ENCODE data around the gene AUH.

The AUH gene

DNA sequence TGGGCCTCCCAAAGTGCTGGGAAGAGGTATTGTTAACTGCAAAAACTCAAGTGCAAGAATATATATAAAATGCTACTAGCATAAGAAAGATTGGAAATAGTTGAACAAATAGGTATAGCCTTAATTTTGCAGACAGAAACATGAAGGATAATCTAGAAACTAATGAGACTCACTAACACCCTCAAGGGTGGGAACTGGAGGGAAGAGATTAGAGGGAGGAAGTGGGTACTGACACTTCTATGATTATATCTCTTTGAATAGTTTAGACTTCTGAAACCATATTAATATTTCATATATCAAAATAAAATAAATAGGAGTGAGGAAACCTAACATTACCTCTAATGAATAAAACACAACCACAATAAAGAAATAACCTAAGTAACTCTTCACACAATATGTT lies 23.0 kb downstream of the AUH start:
- DNase-seq (ENCODE audit: low spot score): no peak

DNA sequence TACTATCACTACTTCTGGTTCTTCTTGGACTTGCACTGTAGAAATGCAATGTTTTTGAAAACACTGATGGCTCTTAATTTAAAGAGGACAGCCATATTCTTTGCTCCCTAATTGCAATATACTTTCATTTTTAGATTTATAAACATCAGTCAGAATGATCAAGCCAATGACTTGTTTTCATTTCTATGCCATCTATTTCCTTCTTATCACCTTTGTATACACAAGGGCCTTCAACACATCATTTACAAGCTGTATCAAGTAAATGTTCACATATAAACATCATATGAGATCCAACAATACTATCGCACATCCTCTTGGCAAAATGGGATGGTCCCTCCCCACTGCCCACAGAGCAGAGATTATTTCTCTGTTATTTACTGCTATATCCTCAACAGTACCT lies 24.9 kb downstream of the AUH start:
- DNase-seq (ENCODE audit: low spot score): no peak

DNA sequence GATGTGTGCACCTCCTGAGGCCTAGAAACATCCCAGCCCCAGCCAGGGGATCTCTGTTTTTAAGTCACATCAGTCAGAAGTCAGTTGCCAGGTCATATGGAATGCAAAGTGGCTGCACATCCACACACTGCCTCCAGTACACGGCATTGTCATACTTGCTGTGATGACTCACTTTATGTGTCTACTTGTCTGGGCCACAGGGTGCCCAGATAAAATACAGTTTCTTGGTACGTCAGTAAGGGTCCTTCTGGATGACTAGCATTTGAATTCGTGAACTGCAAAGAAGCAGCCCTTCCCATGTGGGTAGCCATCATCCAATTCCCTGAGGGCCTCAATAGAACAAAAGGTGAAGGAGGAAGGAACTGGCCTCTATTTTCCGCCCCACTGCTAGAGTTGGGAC lies 27.7 kb downstream of the AUH start:
- DNase-seq (ENCODE audit: low spot score): no peak

DNA sequence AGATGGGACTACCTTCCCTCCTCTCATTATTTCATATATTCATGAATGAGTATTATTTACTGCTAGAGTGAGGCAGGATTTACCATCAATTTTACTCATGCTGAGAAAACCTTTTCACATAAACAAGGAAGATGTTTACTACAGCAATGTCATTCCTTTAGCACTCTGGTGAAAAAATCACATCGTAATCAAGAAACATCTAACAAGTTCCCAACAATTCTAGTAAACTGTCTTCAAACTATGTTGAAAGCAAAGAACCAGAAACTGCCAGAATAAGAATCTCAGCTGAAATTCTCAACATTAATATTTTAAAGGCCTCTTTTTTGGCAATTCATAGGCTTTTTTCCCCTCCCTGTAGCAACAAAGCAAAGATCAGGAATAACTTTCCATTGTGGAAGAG lies 28.2 kb downstream of the AUH start:
- DNase-seq (ENCODE audit: low spot score): no peak

DNA sequence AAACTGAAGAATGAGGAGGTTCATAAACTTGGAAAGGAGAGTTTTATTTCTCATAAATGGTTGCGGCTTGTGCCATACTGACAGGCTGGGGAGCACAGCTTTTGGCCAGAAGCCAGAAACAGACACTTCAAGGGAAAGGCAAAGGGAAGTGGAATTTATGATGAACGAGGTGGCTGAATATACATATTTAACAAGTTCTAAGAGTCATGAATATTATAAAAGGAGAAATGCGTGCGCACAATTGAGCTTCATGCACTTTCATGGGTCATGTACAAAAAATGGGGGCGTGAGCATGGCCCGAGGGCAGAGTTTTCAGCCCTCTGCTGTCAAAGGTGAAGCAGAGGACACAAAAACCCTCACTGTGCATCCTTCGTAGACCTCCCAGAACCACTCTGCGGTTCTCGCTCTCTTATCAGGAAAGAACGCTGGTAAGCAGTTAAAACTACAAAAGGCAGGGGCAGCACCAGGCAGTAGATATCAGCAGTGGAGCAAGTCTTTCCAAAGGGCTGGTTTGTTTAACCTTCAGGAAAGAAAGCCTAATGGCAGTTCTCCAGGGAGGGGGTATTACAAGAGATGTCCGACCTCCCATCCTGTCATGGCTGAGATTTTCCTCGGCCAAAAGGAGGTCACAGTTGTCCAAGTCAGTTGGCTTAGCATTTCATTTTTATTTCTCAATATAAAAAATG lies 29.0 kb downstream of the AUH start:
- no peak for DNase-seq (ENCODE audit: low spot score)

DNA sequence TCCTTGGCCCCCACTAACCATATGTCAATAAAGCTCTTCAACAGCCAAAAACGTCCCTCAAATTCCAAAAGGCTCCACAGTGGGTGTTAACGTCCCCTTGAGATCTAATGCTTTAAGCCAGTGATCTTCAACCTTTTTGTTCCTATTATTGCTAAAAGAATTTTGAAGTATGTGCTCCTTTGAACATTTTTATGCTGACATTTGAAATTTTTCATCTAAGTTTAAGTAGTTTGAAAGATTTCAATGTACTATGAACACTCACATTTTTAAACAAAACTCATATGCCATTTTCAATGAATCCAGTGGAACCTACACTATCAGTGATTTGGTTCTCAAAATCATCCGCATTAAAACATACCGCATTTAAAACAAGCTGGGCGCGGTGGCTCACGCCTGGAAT lies 29.9 kb downstream of the AUH start:
- DNase-seq (ENCODE audit: low spot score): no peak

DNA sequence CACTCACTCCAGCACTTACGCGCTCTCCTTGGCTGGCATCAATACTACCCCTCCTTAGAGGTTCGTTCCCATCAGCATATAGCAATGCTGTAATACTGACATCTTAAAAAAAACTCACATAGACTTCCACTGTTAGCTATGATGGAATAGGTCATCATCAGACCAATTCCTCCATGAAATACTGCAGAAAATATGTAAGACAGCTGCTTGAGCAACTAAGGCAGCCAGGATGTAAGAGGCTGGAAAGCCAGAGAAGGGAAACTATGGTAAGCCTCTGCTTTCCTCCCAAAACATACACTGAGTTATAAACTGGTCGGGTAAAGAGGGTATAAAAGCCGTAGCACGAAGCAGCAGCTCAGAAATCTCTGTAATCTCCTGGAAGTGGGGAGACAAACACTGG lies 33.5 kb downstream of the AUH start:
- DNase-seq (ENCODE audit: low spot score): no peak

DNA sequence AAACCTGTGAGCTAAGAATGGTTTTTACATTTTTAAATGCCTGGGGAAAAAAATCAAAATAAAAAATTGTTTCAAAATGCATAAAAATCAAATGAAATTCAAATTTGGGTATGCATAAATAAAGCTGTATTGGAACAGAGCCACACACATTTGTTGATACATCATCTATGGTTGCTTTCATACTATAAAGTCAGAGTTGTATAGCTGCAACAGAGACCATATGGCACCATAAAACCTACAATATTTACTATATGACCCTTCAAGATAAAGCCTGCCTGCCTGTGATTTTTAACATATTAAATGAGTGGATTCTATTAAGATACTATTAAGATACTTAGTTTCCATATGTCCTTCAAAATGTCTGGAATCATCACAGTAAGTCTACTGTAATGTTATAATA lies 40.0 kb downstream of the AUH start:
- DNase-seq (ENCODE audit: low spot score): no peak

DNA sequence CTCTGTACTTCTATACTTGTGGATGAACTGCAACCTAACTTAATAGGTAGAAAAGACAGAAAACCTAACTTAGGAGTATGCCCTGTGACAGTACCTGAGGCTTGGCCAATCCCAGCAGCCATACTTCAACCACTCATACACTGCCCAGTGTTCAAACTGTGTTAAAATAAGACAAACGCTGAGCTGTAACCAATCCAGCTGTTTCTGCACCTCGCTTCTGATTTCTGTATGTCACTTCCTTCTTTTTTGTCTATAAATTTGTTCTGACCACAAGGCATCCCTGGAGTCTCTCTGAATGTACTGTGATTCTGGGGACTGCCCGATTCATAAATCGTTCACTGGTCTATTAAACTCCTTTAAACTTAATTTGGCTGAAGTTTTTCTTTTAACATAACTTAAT lies 41.4 kb downstream of the AUH start:
- no peak for DNase-seq (ENCODE audit: low spot score)

DNA sequence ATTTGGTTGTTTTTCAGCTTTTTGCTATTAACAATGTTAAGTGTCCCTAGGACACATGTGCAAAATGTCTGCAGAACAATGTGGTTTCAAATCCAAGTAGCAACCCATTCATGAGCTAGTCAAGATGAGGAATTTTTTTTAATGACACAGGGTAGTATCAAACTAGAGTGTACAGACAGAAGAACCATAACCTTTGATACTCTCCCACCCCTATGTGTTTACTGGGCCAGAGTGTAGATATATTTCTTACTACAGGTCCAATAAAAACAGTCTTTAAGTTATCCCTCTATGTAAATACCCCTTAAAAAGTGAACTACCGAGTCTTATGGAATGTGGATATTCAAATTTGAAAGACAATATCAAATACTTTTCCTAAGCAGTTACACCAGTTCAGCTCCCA lies 45.6 kb downstream of the AUH start:
- no peak for DNase-seq (ENCODE audit: low spot score)

DNA sequence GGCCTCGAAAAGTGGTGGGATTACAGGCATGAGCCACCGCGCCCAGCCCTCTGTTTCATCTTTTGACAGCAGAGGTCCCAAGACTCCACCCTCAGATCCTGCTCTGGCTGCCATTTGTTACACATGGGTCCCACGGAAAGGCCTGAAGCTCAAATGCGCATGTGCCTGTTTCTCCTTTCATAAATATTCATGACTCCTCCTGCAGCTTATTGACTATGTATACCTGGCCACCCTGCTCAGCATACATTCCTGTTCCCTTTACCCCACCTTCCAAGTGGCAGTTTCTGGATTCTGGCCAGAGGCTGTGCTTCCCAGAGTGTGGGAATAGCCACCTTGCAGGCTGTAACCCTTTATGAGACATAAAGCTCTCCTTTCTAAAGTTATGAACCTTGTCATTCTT lies 46.5 kb downstream of the AUH start:
- DNase-seq (ENCODE audit: low spot score): no peak

DNA sequence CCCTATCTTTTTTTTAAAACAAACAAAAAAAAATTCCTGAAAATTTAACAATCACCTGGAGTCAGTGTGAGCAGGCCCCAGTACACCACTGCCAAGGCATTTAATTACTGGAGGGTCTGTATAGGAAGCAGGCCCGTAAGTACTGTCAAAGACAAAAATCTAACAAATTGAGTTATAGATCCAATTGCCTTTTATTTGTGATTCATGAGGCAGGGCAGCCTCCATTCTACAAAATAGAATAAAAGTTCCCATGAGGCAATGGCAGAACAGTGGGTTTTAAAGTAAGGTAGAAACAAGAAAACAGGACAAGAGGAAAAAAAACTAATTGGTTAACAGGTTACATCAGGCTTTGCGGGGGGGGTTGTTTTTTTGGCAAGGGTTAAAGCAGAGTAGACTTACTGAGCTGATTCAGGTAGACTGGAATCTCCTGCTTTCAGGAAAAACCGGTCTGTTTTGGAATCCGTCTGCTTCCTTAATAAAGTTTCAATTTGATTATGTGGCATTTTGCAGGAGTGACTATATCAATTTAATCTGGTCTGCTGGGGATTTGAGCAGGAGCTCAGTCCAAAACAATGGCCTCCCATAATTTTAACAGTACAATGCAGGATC lies 48.9 kb downstream of the AUH start:
- no peak for DNase-seq (ENCODE audit: low spot score)

DNA sequence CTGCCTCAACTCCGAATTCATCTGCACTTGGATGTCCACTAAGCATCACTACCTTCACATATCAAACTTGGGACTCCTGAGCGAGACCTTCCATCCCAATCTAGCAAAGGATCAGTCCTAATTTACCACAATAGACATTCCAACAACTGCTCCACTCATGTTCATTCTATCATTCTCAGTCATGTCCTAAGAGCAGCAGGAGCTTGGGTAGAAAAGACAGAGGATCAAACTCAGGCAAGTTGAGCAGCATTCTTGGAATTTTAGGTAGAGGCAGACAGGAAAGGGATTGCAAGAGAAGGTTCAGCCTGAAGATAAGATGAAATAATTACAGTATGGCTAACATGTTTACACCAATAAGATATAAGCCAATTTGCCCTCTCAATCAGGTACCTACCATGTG lies 51.7 kb downstream of the AUH start:
- no peak for DNase-seq (ENCODE audit: low spot score)

DNA sequence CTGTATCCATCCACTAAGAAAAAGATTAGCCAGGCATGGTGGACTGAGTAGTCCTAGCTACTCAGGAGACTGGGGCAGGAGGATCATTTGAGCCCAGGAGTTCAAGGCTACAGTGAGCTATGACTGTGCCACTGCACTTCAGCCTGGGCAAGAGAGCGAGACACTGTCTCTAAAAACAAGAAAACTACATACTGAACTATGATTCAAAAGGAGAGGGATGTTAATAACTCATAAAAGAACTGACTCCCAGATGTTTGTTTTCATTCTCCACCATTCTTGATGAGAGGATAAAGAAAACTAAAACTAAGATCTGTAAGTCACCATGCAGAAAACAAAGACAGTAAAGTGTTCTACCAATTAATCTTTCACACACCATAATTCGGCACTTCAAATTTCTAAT lies 53.5 kb downstream of the AUH start:
- no peak for DNase-seq (ENCODE audit: low spot score)

DNA sequence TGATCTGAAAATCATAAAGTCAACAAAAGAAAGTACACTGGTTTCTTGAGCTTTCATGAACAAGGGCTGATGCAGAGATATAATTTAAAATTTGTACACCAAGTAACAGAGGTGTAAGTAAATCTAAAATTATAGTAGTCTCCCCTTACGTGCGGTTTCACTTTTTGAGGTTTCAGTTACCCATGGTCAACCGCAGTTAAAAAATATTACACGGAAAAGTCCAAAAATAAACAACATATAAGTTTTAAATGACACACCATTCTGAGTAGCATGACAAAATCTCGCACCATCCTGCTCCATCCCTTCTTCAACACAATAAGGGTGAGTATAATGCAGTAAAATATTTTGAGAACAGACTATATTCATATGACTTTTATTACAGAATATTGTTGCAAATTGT lies 54.4 kb downstream of the AUH start:
- no peak for DNase-seq (ENCODE audit: low spot score)

DNA sequence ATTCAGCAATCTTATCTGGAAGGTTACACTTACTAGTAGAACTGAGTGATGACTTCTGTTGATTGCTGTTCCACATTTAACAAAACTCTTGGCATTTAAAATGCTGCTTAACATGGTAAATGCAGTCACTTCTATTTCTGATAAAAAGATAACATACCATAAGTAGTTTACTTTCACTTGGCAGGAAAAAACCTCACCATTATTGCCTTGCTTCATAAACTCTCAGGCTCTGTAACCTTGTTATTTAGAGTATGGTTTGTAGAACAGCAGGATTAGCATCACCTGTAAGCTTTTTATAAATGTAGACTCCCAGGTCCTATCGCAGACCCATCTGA lies 55.5 kb downstream of the AUH start:
- DNase-seq (ENCODE audit: low spot score): no peak

DNA sequence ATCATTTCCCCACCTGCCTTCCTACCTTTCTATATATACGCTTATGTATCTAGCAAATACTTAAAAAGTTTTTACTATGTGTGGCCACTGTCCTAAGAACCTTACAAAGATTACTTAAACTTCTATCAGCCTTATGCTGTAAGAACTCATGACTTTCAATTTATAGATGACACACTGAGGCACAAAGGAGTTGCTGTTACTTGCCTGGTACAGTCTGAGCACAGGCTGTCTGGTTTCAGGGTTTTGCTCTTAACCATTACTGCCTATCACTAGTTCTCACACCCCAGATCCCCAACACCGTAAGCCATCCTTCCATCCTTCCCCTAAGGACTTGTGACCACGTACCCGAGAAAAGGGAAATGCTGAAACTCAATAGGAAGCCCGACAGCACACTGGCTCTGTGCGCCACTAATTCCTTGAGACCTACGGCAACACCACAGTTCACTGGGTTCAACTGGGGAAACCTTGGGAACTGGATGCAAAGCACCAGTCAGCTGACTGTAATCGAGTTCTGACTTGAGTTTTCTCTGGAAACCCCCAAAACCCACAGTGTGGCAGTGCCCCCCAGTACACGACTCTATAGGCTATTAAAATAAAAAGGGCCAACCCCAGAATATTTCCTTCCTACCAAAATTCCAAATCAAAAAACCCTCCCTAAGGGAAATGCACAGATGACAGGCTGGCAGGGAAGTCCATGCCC lies 56.0 kb downstream of the AUH start:
- DNase-seq (ENCODE audit: low spot score): no peak

DNA sequence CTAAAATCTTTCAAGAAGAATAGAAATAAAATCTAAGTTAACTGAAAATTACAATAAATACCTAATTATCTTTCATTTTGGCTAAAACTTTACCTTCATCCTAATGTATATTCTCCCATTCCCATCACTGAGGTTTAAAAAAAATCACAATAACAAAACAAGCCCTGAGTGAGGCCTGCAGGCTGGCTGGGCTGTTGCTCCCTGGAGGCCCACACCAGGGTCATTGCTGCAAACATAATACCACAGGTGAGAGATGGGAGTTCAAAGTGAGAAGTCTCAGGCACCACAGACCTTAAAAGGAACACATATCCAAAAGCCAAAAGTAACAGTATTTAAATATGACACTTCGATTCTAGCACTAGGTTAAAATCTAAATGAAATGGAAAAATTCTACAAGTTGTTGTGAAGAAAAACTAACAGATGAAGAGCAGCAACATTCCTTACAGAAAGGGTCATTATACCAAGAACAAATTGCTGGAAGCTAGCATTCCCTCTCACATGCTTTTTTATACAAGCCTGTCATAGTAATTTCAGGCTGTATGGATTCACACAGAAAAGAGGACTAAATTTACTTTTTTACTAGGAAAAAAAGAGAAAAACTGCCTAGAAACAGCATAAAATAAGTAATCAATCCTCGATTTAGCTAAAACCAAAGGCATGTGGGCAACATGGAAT lies 57.8 kb downstream of the AUH start:
- no peak for DNase-seq (ENCODE audit: low spot score)

DNA sequence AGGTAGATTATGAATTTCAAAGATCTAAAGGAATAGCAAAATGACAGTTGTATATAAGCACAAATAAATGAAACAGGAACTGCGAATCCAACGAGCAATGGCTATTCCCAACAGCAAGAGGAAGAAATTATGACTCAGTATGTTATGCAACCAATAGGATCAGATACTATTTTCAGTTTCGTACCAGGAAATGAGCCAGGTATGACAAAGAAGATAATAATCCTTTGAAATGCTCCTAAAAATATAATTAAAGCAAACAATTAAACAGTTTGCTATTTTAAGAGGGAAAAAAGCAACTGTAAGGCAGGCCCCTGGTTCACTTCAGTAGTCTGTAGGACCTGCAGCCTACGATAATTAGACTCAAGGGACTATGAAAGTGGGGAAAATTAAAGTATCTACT lies 58.9 kb downstream of the AUH start:
- no peak for DNase-seq (ENCODE audit: low spot score)

DNA sequence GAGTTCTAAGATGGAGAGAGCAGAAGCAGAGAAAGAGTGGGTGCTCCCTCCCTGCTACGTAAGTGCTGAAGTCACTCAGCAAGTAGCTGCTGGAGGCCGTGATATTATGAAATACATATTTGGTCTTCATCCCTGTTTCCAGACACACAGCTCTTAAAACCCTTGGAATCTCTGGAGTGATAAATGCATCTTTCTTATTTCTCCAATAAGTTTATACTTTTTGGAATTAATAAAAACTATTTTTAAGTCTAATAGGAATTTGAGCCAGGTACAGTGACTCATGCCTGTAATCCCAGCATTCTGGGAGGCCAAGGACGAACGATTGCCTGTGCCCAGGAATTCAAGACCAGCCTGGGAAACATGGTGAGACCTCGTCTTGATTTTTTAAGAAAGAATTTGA lies 60.6 kb downstream of the AUH start:
- DNase-seq (ENCODE audit: low spot score): no peak

DNA sequence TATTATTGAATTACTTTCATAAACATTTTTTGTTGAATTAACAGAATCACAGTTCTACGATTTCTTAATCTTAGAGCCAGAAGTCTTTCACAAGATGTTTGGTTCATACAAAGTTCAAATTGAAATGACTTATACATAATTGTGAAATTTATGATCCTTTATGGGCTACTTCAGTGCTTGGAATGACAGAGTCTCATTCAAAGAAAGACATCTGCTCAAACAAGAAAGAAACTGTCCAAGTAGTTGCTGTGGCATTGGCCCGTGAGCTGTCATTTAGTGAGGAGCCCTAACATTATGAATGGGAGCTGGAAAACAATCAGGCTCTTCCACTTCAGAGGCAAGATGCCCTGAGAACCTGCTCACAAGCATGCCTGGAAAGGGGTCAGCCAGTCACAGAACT lies 63.4 kb downstream of the AUH start:
- no peak for DNase-seq (ENCODE audit: low spot score)

DNA sequence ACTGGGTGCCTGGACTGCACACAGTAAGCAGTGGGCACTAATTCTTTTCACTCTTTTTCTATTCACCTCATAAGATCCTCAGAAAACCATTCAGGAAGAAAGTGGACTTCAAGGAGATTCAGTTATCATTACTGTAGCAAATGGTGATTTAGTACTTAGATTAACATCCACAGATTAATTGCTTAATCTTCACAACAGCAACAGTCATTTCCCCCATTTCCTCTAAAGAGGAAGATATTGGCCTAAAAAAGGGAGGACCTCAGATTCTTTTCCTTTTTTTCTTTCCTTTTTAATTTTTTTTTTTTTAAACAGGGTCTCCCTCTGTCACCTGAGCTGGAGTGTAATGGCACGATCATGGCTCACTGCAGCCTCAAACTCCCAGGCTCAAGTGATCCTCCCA lies 64.4 kb downstream of the AUH start:
- DNase-seq (ENCODE audit: low spot score): no peak

DNA sequence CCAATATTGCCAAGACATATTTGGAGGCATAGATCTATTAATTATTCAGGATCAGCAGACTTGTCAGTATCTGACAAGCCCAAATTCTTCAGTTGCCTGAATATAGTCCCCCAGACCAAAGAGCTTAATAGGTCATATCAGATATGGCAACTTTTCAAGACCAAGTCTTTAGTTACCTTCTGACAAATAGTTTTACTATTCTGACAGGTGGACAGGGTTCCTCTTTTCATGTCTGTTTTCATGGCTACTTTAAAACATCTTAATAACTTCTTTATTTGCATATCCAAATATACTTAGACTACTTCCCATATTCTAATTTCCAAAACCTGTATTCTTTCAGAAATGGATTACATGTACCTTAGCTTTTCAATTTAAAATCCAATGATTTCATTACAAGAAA lies 65.4 kb downstream of the AUH start:
- DNase-seq (ENCODE audit: low spot score): no peak
